ENCODE measurements around the gene TP63.

GRCh38 chr3:189945935-189946709, 314.9 kb downstream of the TP63 start:
- TF ChIP-seq YY1 (IDR thresholded peaks at IDR 0.05; ENCODE audit: low read depth) (no peak), NFIC (IDR thresholded peaks at IDR 0.05) (no peak)
- TF ChIP-seq, protein P1, sequence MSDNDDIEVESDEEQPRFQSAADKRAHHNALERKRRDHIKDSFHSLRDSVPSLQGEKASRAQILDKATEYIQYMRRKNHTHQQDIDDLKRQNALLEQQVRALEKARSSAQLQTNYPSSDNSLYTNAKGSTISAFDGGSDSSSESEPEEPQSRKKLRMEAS (IDR thresholded peaks at IDR 0.05), result no peak
